Measurements from ENCODE around the gene ITPR1.

DNA sequence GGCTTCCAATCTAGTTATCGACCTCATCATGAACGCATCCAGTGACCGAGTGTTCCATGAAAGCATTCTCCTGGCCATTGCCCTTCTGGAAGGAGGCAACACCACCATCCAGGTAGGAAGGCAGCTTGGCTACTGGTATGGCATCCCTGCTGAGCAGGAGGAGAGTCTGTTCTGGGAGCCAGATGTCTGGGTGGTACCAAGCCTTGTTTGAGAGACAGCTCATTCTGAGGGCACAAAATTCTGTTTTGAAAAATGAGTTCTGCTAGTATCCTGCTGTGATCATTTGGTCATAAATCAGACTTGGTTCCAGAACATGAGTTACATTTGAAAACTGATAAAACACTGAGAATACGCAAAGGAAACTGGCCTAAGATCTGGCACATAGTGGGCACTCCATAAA is 242.1 kb downstream of the ITPR1 start:
- TF ChIP-seq CTCF (conservative IDR thresholded peaks at IDR 0.05 in 1 of 2, IDR thresholded peaks at IDR 0.05 in 1 of 2; ENCODE audit: extremely low read depth in 1 of 2, insufficient read depth in 1 of 2, low read depth in 1 of 2, low read length in 2 of 2): no peak
- TF ChIP-seq EZH2 (IDR thresholded peaks at IDR 0.05; ENCODE audit: borderline replicate concordance, low read length): no peak
